ENCODE results near the gene EML4.
"Not testable (repeated sequence)": the region's sequence is repeated elsewhere in the genome, so short reads cannot be mapped to it uniquely, and the experiment has no call there.

EML4 gene

GRCh38 chr2:42270757-42271156 is 101.6 kb downstream of the EML4 start:
- DNase-seq: no peak

- not testable (repeated sequence) for DNase-seq
Measured at GRCh38 chr2:42271246-42271645, 102.1 kb downstream of the EML4 start.

- DNase-seq: no peak
Measured at GRCh38 chr2:42274863-42275262, 105.7 kb downstream of the EML4 start.

- no peak for DNase-seq
Measured at GRCh38 chr2:42281416-42282081, 112.4 kb downstream of the EML4 start.

GRCh38 chr2:42284019-42284418 is 114.9 kb downstream of the EML4 start:
- no peak for DNase-seq

- DNase-seq: no peak
Measured at GRCh38 chr2:42286268-42286946, 117.3 kb downstream of the EML4 start.

GRCh38 chr2:42288811-42289210 is 119.7 kb downstream of the EML4 start:
- no peak for DNase-seq

GRCh38 chr2:42289222-42289621 is 120.1 kb downstream of the EML4 start:
- no peak for DNase-seq

GRCh38 chr2:42290005-42290404 is 120.9 kb downstream of the EML4 start:
- DNase-seq: no peak

GRCh38 chr2:42293019-42293418 is 123.9 kb downstream of the EML4 start:
- DNase-seq: no peak

GRCh38 chr2:42296226-42296625 is 127.1 kb downstream of the EML4 start:
- DNase-seq: no peak

GRCh38 chr2:42297322-42297936 is 128.3 kb downstream of the EML4 start:
- DNase-seq: no peak

- no peak for DNase-seq
Measured at GRCh38 chr2:42298132-42298531, 129.0 kb downstream of the EML4 start.

GRCh38 chr2:42298996-42299754 is 130.0 kb downstream of the EML4 start:
- DNase-seq: no peak

GRCh38 chr2:42300527-42300926 is 131.4 kb downstream of the EML4 start:
- DNase-seq: no peak

GRCh38 chr2:42303252-42303651 is 134.1 kb downstream of the EML4 start:
- DNase-seq: no peak

- no peak for DNase-seq
Measured at GRCh38 chr2:42304059-42304713, 135.0 kb downstream of the EML4 start.

- no peak for DNase-seq
Measured at GRCh38 chr2:42307180-42307579, 138.0 kb downstream of the EML4 start.

GRCh38 chr2:42309366-42309765 is 140.2 kb downstream of the EML4 start:
- DNase-seq: no peak

GRCh38 chr2:42310007-42310515 is 140.9 kb downstream of the EML4 start:
- DNase-seq: no peak

- DNase-seq: no peak
Measured at GRCh38 chr2:42312106-42312505, 143.0 kb downstream of the EML4 start.

- no peak for DNase-seq
Measured at GRCh38 chr2:42314892-42315468, 145.8 kb downstream of the EML4 start.
